Activated CD8-positive, alpha-beta memory T cell treated with anti-CD3 and anti-CD28 coated beads, Interleukin-2, amount 10 ng/mL, durations not matched to agents 7 days and 5 days (primary cell): ENCODE data around the gene CYP19A1. TPM values are rescaled to one million over a fixed set of nuclear protein-coding genes. Genes with fewer than 3 reads are reported as not detected.

Experiments
- ATAC-seq: fragments of 150-1000 bp; cut with Tn5 transposase; one replicate; pipeline ENCODE4 v1.10.0; 2021; ENCODE audit warnings: moderate library complexity
- CTCF ChIA-PET: fragments of 350-600 bp; sonication (Branson Sonifier 250); formaldehyde crosslinking; loops from one replicate; lab custom pipeline; 2021; ENCODE audit warnings: antibody characterized with exemption; lab: Charles Lee
- DNase-seq: peaks from one replicate; pipeline ENCODE4 v3.0.0-alpha.2; 2020
- H3K27ac Mint-ChIP-seq: one replicate; pipeline ENCODE4 v1.8.0; 2021; ENCODE audit warnings: mild to moderate bottlenecking, mixed read lengths
- H3K27me3 Mint-ChIP-seq: one replicate; pipeline ENCODE4 v1.8.0; 2021; ENCODE audit warnings: mixed read lengths
- H3K36me3 Mint-ChIP-seq: one replicate; pipeline ENCODE4 v1.8.0; 2021; ENCODE audit warnings: mild to moderate bottlenecking, mixed read lengths
- H3K4me1 Mint-ChIP-seq: one replicate; pipeline ENCODE4 v1.8.0; 2021; ENCODE audit warnings: mixed read lengths
- H3K4me3 Mint-ChIP-seq: one replicate; pipeline ENCODE4 v1.8.0; 2021; ENCODE audit warnings: mild to moderate bottlenecking, moderate library complexity, mixed read lengths
- H3K9me3 Mint-ChIP-seq: one replicate; pipeline ENCODE4 v1.8.0; 2022; ENCODE audit warnings: low read depth, mixed read lengths
- total RNA-seq, 2 experiments: library from RNA; stranded (reverse); gene quantifications; one replicate each; pipeline ENCODE4 v1.2.3, GENCODE V29; 2021

The CYP19A1 gene
- total RNA-seq, 2 experiments from 2014 or later: 1.0 TPM; not detected in 1

GRCh38 chr15:51331141-51331540, 7.3 kb downstream of the CYP19A1 start:
- no peak overlapping the region for H3K27ac Mint-ChIP-seq
- CTCF ChIA-PET: no interaction called here
- H3K4me1 Mint-ChIP-seq: peaks cover 1% of the 10 kb centered on the region
- peaks cover 15% of the 10 kb centered on the region for H3K27me3 Mint-ChIP-seq
- H3K4me3 Mint-ChIP-seq: no peak overlapping the region
- no peaks in the 10 kb centered on the region for H3K9me3 Mint-ChIP-seq
- DNase-seq: no peak
- H3K36me3 Mint-ChIP-seq: no peaks in the 10 kb centered on the region
- no peak for ATAC-seq

GRCh38 chr15:51328926-51329325, 9.5 kb downstream of the CYP19A1 start:
- DNase-seq (no peak), ATAC-seq (no peak)
- Mint-ChIP-seq H3K27me3 (peaks cover 19% of the 10 kb centered on the region), H3K36me3 (no peaks in the 10 kb centered on the region), H3K4me1 (no peaks in the 10 kb centered on the region), H3K4me3 (no peak overlapping the region), H3K27ac (no peak overlapping the region), H3K9me3 (no peaks in the 10 kb centered on the region)
- CTCF ChIA-PET: interaction anchor here (0.6 kb wide), 1 partner anchor 165 kb away, joined by 4 read pairs; no protein-coding TSS in a partner anchor

GRCh38 chr15:51327081-51327480, 11.3 kb downstream of the CYP19A1 start:
- Mint-ChIP-seq H3K27me3 (peaks cover 28% of the 10 kb centered on the region), H3K4me3 (no peak overlapping the region)
- CTCF ChIA-PET: no interaction called here

GRCh38 chr15:51325167-51325566, 13.2 kb downstream of the CYP19A1 start:
- Mint-ChIP-seq H3K27ac (no peak overlapping the region), H3K27me3 (peaks cover 28% of the 10 kb centered on the region), H3K4me1 (no peaks in the 10 kb centered on the region), H3K36me3 (no peaks in the 10 kb centered on the region), H3K4me3 (no peak overlapping the region), H3K9me3 (no peaks in the 10 kb centered on the region)
- DNase-seq (no peak), ATAC-seq (no peak)
- CTCF ChIA-PET: no interaction called here

More at GRCh38 chr15:51327081-51327480, 11.3 kb downstream of the CYP19A1 start:
- Mint-ChIP-seq H3K9me3 (no peaks in the 10 kb centered on the region), H3K27ac (no peak overlapping the region), H3K36me3 (no peaks in the 10 kb centered on the region), H3K4me1 (no peaks in the 10 kb centered on the region)
- ATAC-seq (no peak), DNase-seq (no peak)

GRCh38 chr15:51323749-51324148, 14.6 kb downstream of the CYP19A1 start:
- H3K27me3 Mint-ChIP-seq: peaks cover 30% of the 10 kb centered on the region
- CTCF ChIA-PET: interaction anchor here (1.3 kb wide), 1 partner anchor 77 kb away, joined by 4 read pairs; no protein-coding TSS in a partner anchor
- H3K36me3 Mint-ChIP-seq: no peaks in the 10 kb centered on the region
- H3K9me3 Mint-ChIP-seq: no peaks in the 10 kb centered on the region
- H3K4me3 Mint-ChIP-seq: no peak overlapping the region
- no peaks in the 10 kb centered on the region for H3K4me1 Mint-ChIP-seq
- H3K27ac Mint-ChIP-seq: no peak overlapping the region
- no peak for ATAC-seq
- DNase-seq: no peak

- Mint-ChIP-seq H3K27me3 (peaks cover 30% of the 10 kb centered on the region), H3K4me3 (no peak overlapping the region), H3K4me1 (no peaks in the 10 kb centered on the region), H3K27ac (no peak overlapping the region), H3K9me3 (no peaks in the 10 kb centered on the region), H3K36me3 (no peaks in the 10 kb centered on the region)
- CTCF ChIA-PET: interaction anchor here (1.3 kb wide), 1 partner anchor 78 kb away, joined by 4 read pairs; no protein-coding TSS in a partner anchor
- ATAC-seq (no peak), DNase-seq (no peak)
Measured at GRCh38 chr15:51322621-51323296, 15.6 kb downstream of the CYP19A1 start.

- Mint-ChIP-seq H3K36me3 (no peaks in the 10 kb centered on the region), H3K27me3 (peaks cover 22% of the 10 kb centered on the region), H3K4me1 (no peaks in the 10 kb centered on the region), H3K9me3 (no peaks in the 10 kb centered on the region), H3K4me3 (no peak overlapping the region), H3K27ac (no peak overlapping the region)
- ATAC-seq (no peak), DNase-seq (no peak)
- CTCF ChIA-PET: no interaction called here
Measured at GRCh38 chr15:51321316-51321715, 17.1 kb downstream of the CYP19A1 start.

- no peaks in the 10 kb centered on the region for H3K36me3 Mint-ChIP-seq
- CTCF ChIA-PET: no interaction called here
Measured at GRCh38 chr15:51320843-51321242, 17.6 kb downstream of the CYP19A1 start.

GRCh38 chr15:51319539-51319938, 18.9 kb downstream of the CYP19A1 start:
- Mint-ChIP-seq H3K4me3 (no peak overlapping the region), H3K27me3 (peaks cover 15% of the 10 kb centered on the region), H3K27ac (no peak overlapping the region), H3K9me3 (no peaks in the 10 kb centered on the region), H3K36me3 (no peaks in the 10 kb centered on the region), H3K4me1 (no peaks in the 10 kb centered on the region)
- no peak for DNase-seq
- no peak for ATAC-seq
- CTCF ChIA-PET: no interaction called here

More at GRCh38 chr15:51320843-51321242, 17.6 kb downstream of the CYP19A1 start:
- DNase-seq (no peak), ATAC-seq (no peak)
- Mint-ChIP-seq H3K4me1 (no peaks in the 10 kb centered on the region), H3K9me3 (no peaks in the 10 kb centered on the region), H3K4me3 (no peak overlapping the region), H3K27ac (no peak overlapping the region), H3K27me3 (peaks cover 17% of the 10 kb centered on the region)

- no peak for DNase-seq
- Mint-ChIP-seq H3K4me3 (no peak overlapping the region), H3K27me3 (peaks cover 10% of the 10 kb centered on the region), H3K36me3 (no peaks in the 10 kb centered on the region), H3K4me1 (no peaks in the 10 kb centered on the region), H3K27ac (no peak overlapping the region), H3K9me3 (no peaks in the 10 kb centered on the region)
- CTCF ChIA-PET: no interaction called here
- no peak for ATAC-seq
Measured at GRCh38 chr15:51318382-51319150, 19.8 kb downstream of the CYP19A1 start.

GRCh38 chr15:51316636-51317035, 21.8 kb downstream of the CYP19A1 start:
- ATAC-seq (no peak), DNase-seq (no peak)
- H3K9me3 Mint-ChIP-seq: no peaks in the 10 kb centered on the region
- peaks cover 11% of the 10 kb centered on the region for H3K27me3 Mint-ChIP-seq
- no peaks in the 10 kb centered on the region for H3K36me3 Mint-ChIP-seq
- H3K27ac Mint-ChIP-seq: no peak overlapping the region
- H3K4me3 Mint-ChIP-seq: no peak overlapping the region
- no peaks in the 10 kb centered on the region for H3K4me1 Mint-ChIP-seq
- CTCF ChIA-PET: no interaction called here

GRCh38 chr15:51315726-51316125, 22.7 kb downstream of the CYP19A1 start:
- Mint-ChIP-seq H3K9me3 (no peaks in the 10 kb centered on the region), H3K27me3 (peaks cover 21% of the 10 kb centered on the region), H3K36me3 (no peaks in the 10 kb centered on the region), H3K4me3 (no peak overlapping the region), H3K27ac (no peak overlapping the region), H3K4me1 (no peaks in the 10 kb centered on the region)
- ATAC-seq (no peak), DNase-seq (no peak)
- CTCF ChIA-PET: no interaction called here

- Mint-ChIP-seq H3K4me1 (no peaks in the 10 kb centered on the region), H3K27me3 (peaks cover 26% of the 10 kb centered on the region), H3K36me3 (no peaks in the 10 kb centered on the region), H3K9me3 (no peaks in the 10 kb centered on the region), H3K27ac (no peak overlapping the region), H3K4me3 (no peak overlapping the region)
- CTCF ChIA-PET: no interaction called here
- ATAC-seq: no peak
- no peak for DNase-seq
Measured at GRCh38 chr15:51314391-51315337, 23.7 kb downstream of the CYP19A1 start.
